Upper lobe of left lung (tissue), 4 donors: ENCODE data around the gene LILRA2.

Experiments
- CTCF ChIP-seq, 6 experiments: fragments of 450-650 bp in 4 of 6; fragments of 200-600 bp in 2 of 6; sonication (generic) in 2 of 6; IDR thresholded peaks; one replicate each; pipeline ENCODE4 v1.5.1; 2016 to 2019; ENCODE audit warnings: antibody characterized with exemption in 6 of 6
- POLR2A ChIP-seq, 4 donors: fragments of 450-650 bp; IDR thresholded peaks; one replicate each; pipeline ENCODE4 v1.5.1; 2016 to 2017; ENCODE audit warnings: antibody characterized with exemption in 4 of 4, mild to moderate bottlenecking in 2 of 4
- POLR2AphosphoS5 ChIP-seq, 2 donors: sonication (generic); formaldehyde crosslinking; IDR thresholded peaks; one replicate each; pipeline ENCODE4 v1.5.1; 2017; ENCODE audit warnings: antibody characterized with exemption in 2 of 2

GRCh38 chr19:54573330-54573872 is at the start of gene LILRA2:
- TF ChIP-seq CTCF (IDR thresholded peaks at IDR 0.05) (no peak), POLR2AphosphoS5 (IDR thresholded peaks at IDR 0.05) (no peak), POLR2A (IDR thresholded peaks at IDR 0.05) (no peak)
